Smooth muscle cell of trachea (primary cell): Measurements from ENCODE around the gene PAK1IP1. TPM values are rescaled to one million over a fixed set of nuclear protein-coding genes. Genes with fewer than 3 reads are reported as not detected.

Experiments used
- total RNA-seq: library from RNA; depleted of rRNA; stranded (reverse); fragments of >200 nt; gene quantifications from 2 replicates; pipeline ENCODE4 v1.2.1, GENCODE V29; 2014

PAK1IP1 gene
- total RNA-seq: 13.7 and 20.1 TPM in 2 replicates

GRCh38 chr6:10694302-10695085, at the start of gene PAK1IP1, which contains the start of gene C6orf52:
Gene PAK1IP1 (plus strand): TSS chr6:10694972. CDS start chr6:10694986, 14 bp downstream.
Gene C6orf52 (minus strand): TSS chr6:10694616. CDS start chr6:10687550, 7,066 bp downstream.

GRCh38 chr6:10722820-10723566, 28.2 kb downstream of the PAK1IP1 start, which contains the start of gene TMEM14C:
Gene TMEM14C (plus strand): TSS chr6:10723070. CDS start chr6:10724614, 1,544 bp downstream.

GRCh38 chr6:10747251-10747972, 52.6 kb downstream of the PAK1IP1 start, which contains the start of gene TMEM14B:
Gene TMEM14B (plus strand): TSS chr6:10747805. CDS start chr6:10749246, 1,441 bp downstream.

Other genes with a start within 250 kb of the PAK1IP1 start
- 0.99 and 1.3 TPM in 2 replicates for gene GCNT2, start 173.6 kb upstream of the PAK1IP1 start, total RNA-seq
- gene C6orf52, start 356 bp upstream of the PAK1IP1 start, total RNA-seq: 0.50 and 0.58 TPM in 2 replicates
- gene TMEM14C, start 28.1 kb downstream of the PAK1IP1 start, total RNA-seq: 133 and 165 TPM in 2 replicates
- 77.9 and 139 TPM in 2 replicates for gene TMEM14B, start 52.8 kb downstream of the PAK1IP1 start, total RNA-seq
- not detected in 2 replicates for gene MAK, start 143.6 kb downstream of the PAK1IP1 start, total RNA-seq
- gene GCM2, start 187.1 kb downstream of the PAK1IP1 start, total RNA-seq: not detected in 2 replicates
- not detected in 2 replicates for gene SYCP2L, start 192.1 kb downstream of the PAK1IP1 start, total RNA-seq